Heart right ventricle (tissue), 16 donors: ENCODE data around the gene BRME1. TPM values are rescaled to one million over a fixed set of nuclear protein-coding genes. Genes with fewer than 3 reads are reported as not detected.

ENCODE experiments used
- ATAC-seq, 8 donors: fragments of 200-7000 bp; cut with Tn5 transposase; one replicate each; pipeline ENCODE4 v1.9.1; 2020; ENCODE audit warnings: mild to moderate bottlenecking in 8 of 8, moderate library complexity in 8 of 8, moderate number of reproducible peaks in 1 of 8
- DNase-seq, 2 donors: peaks; one replicate each; pipeline ENCODE4 v3.0.0-alpha.2; 2020
- H3K27ac ChIP-seq, 10 donors: fragments of 200-600 bp; sonication (generic) in 2 of 10; one replicate each; pipeline versions ENCODE4 v1.5.0 to v1.8.0; 2020 to 2022; ENCODE audit warnings: mild to moderate bottlenecking in 3 of 10
- H3K27me3 ChIP-seq, 7 donors: fragments of 200-600 bp; one replicate each; pipeline ENCODE4 v1.8.0; 2021 to 2022; ENCODE audit warnings: mild to moderate bottlenecking in 2 of 7
- H3K36me3 ChIP-seq, 9 donors: fragments of 200-600 bp; sonication (generic) in 1 of 9; one replicate each; pipeline versions ENCODE4 v1.5.0 to v1.8.0; 2020 to 2022; ENCODE audit warnings: mild to moderate bottlenecking in 2 of 9
- H3K4me1 ChIP-seq, 9 donors: fragments of 200-600 bp; sonication (generic) in 1 of 9; one replicate each; pipeline versions ENCODE4 v1.5.0 to v1.8.0; 2020 to 2022; ENCODE audit warnings: mild to moderate bottlenecking in 4 of 9
- H3K4me3 ChIP-seq, 10 donors: fragments of 200-600 bp; sonication (generic) in 2 of 10; one replicate each; pipeline versions ENCODE4 v1.5.0 to v1.8.0; 2020 to 2022; ENCODE audit warnings: mild to moderate bottlenecking in 7 of 10, moderate library complexity in 2 of 10
- H3K9me3 ChIP-seq, 11 donors: fragments of 200-600 bp in 10 of 11; sonication (generic) in 2 of 11; one replicate each; pipeline versions ENCODE4 v1.5.0 to v1.8.0; 2013 to 2022; ENCODE audit warnings: mild to moderate bottlenecking in 2 of 11, control low read depth in 1 of 11, moderate library complexity in 1 of 11
- CTCF ChIP-seq, 9 donors: fragments of 200-600 bp; sonication (generic) in 2 of 9; IDR thresholded peaks; one replicate each; pipeline versions ENCODE4 v1.5.0 to v1.8.0; 2021 to 2022; ENCODE audit warnings: antibody characterized with exemption in 9 of 9, mild to moderate bottlenecking in 5 of 9, moderate library complexity in 1 of 9
- WGBS, 2 donors: extraction: QIAGEN DNeasy Blood & Tissue Kit; methylation state at CpG; one replicate each; pipeline ENCODE4 v1.1.7; 2013; ENCODE audit warnings: inconsistent platforms in 1 of 2; 5-methylcytosine and 5-hydroxymethylcytosine counted together
- intact Hi-C, 10 donors: fragments of 100-400 bp; cut with DNase I; formaldehyde crosslinking; loops; one replicate each; pipeline versions ENCODE4 v1.11.1 to v1.14.2; 2022
- polyA plus RNA-seq, 2 donors: library from polyadenylated mRNA; stranded (reverse); fragments of 200-250 nt; gene quantifications; one replicate each; pipeline ENCODE4 v1.2.3, GENCODE V29; 2013
- total RNA-seq, 10 donors: library from RNA; stranded (reverse); fragmentation: NEBNext Ultra II Directional in 3 of 10; extraction: Animal tissue kit (Norgen Biotek cat#: 25700) in 3 of 10; gene quantifications; one replicate each; pipeline versions ENCODE4 v1.2.1 to v1.2.4, GENCODE V29; 2021 to 2023
- donor health status: Arrhythmogenic right ventricular cardiomyopathy.
- donor health status: ischemic (EF 13 %, LVEDD 7.1; RV severe dilation, severe dysfunction).
- donor health status: healthy with polysubstance abuse.
- donor health status: DM: no; HTN: yes; CAD: no.
- donor health status: DM: no; HTN: no; CAD: no.
- donor health status: ischemic (EF 25% LVEDD 6.9; RV normal size, moderate dysfunction).
- donor health status: ischemic (EF 25% LVEDD 5.7; RV mildly dilated, moderate dysfunction).
- donor health status: healthy.
- donor health status: DM: yes; HTN: yes; CAD: no.
- donor health status: Ischemic cardiomyopathy.
- donor health status: ischemic (EF 35%, LVEDD 5.7; RV mildly dilated, moderate dysfunction).
- donor health status: nonischemic (EF 11% LVEDD 7.7; RV severe dilation, severe dysfunction).
- donor health status: DM: yes; HTN: yes; CAD: no.
- donor health status: PGD.
- donor health status: ischemic (EF 29% LVEDD 5.4; RV normal size, mild dysfunction).
- donor health status: nonischemic (EF 23%, LVEDD 6.1; RV moderate dilation, normal function).

Gene BRME1
- total and polyA plus RNA-seq, 12 donors, result 0.19 to 2.0 (median 0.63) TPM; not detected in 2

GRCh38 chr19:13839130-13839937 is 66.6 kb downstream of the BRME1 start:
- Histone ChIP-seq H3K4me1 (peaks cover 41 to 83% (median 64%) of the 10 kb centered on the region in 9 donors), H3K9me3 (no peaks in the 10 kb centered on the region), H3K27me3 (no peaks in the 10 kb centered on the region), H3K36me3 (peaks cover 0 to 55% (median 23%) of the 10 kb centered on the region in 9 donors), H3K27ac (peak overlapping the region; percentile 99 to 100 (median 100)), H3K4me3 (peak overlapping the region; percentile 76 to 100 (median 96))
- ATAC-seq (peak; percentile 57 to 76 (median 70)), DNase-seq (peak; percentile 93 to 94)
- WGBS, 2 donors, result 1% methylated on average over 36 of the region's 36 CpGs
- peak in 4 of 9 donors; percentile 8 to 29 (median 27) for TF ChIP-seq CTCF (IDR thresholded peaks at IDR 0.05)
- intact Hi-C loops, result loop anchor here in 2 of 10 donors (2.0 to 5.0 kb wide), 2 partner anchors 23 to 42 kb away; partner anchors contain the start of gene ZSWIM4 (in 1 of the 2)

GRCh38 chr19:13838435-13839129 is 67.3 kb downstream of the BRME1 start:
- no peak for TF ChIP-seq CTCF (IDR thresholded peaks at IDR 0.05)
- Histone ChIP-seq H3K4me3 (peak overlapping the region; percentile 0 to 100 (median 96)), H3K4me1 (peaks cover 45 to 83% (median 65%) of the 10 kb centered on the region in 9 donors), H3K27me3 (no peaks in the 10 kb centered on the region), H3K27ac (peak overlapping the region; percentile 99 to 100 (median 100)), H3K9me3 (no peaks in the 10 kb centered on the region), H3K36me3 (peaks cover 0 to 62% (median 24%) of the 10 kb centered on the region in 9 donors)
- no peak for ATAC-seq
- no peak for DNase-seq
- intact Hi-C loops, result loop anchor here in 2 of 10 donors (2.0 to 5.0 kb wide), 2 partner anchors 24 to 41 kb away; partner anchors contain the start of gene ZSWIM4 (in 1 of the 2)
- WGBS, 2 donors, result 21 to 34% methylated on average over 18 of the region's 18 CpGs

- DNase-seq (peak in 1 of 2 donors; percentile 55), ATAC-seq (no peak)
- H3K4me1 ChIP-seq, result peaks cover 42 to 84% (median 68%) of the 10 kb centered on the region in 9 donors
- peak overlapping the region; percentile 71 to 100 (median 100) for H3K27ac ChIP-seq
- peak overlapping the region in 8 of 10 donors; percentile 4 to 100 (median 88) for H3K4me3 ChIP-seq
- no peaks in the 10 kb centered on the region for H3K27me3 ChIP-seq
- H3K9me3 ChIP-seq, result no peaks in the 10 kb centered on the region
- TF ChIP-seq CTCF (IDR thresholded peaks at IDR 0.05), result no peak
- 32 to 44% methylated on average over 21 of the region's 21 CpGs for WGBS, 2 donors
- H3K36me3 ChIP-seq, result peaks cover 0 to 66% (median 24%) of the 10 kb centered on the region in 9 donors
- intact Hi-C loops, result loop anchor here in 1 of 10 donors (5.0 kb wide), 1 partner anchor 39 kb away; the partner anchor contains the start of gene ZSWIM4
These were observed 69.9 kb downstream of the BRME1 start for GRCh38 chr19:13835791-13836723.
